Glomerular endothelial cell (primary cell): ENCODE results near the gene HLCS. TPM values are rescaled to one million over a fixed set of nuclear protein-coding genes. Genes with fewer than 3 reads are reported as not detected.

Experiments used
- total RNA-seq: library from RNA; depleted of rRNA; stranded (reverse); fragments of >200 nt; gene quantifications from 2 replicates; pipeline ENCODE4 v1.2.3, GENCODE V29; 2015

Gene HLCS
- total RNA-seq, 1 donor from 2014 or later = 18.2 TPM

Other genes with a start within 250 kb of the HLCS start
- 0.10 TPM in 1 of 2 replicates, not detected in the other for gene RIPPLY3, start 40.0 kb upstream of the HLCS start, total RNA-seq
- 10.0 and 11.1 TPM in 2 replicates for gene PIGP, start 106.4 kb upstream of the HLCS start, total RNA-seq
- gene TTC3, start 106.6 kb upstream of the HLCS start, total RNA-seq = 144 and 155 TPM in 2 replicates